22Rv1 (cell line): ENCODE data around the gene BBS7.

ENCODE experiments used
- H3K27ac ChIP-seq: fragments of 450-650 bp; 2 replicates; pipeline ENCODE4 v1.5.1; 2017
- ZFX ChIP-seq: fragments of 450-650 bp; IDR thresholded peaks from 2 replicates; pipeline ENCODE4 v1.6.1; 2017; ENCODE audit warnings: antibody characterized with exemption, borderline replicate concordance
- TF ChIP-seq, protein P1 (sequence below): fragments of 450-650 bp; IDR thresholded peaks from 2 replicates; pipeline ENCODE4 v1.5.1; 2017; ENCODE audit warnings: mild to moderate bottlenecking

BBS7 gene

GRCh38 chr4:121794505-121795188 lies 75.6 kb downstream of the BBS7 start:
- no peak for TF ChIP-seq ZFX
- TF ChIP-seq, protein P1, sequence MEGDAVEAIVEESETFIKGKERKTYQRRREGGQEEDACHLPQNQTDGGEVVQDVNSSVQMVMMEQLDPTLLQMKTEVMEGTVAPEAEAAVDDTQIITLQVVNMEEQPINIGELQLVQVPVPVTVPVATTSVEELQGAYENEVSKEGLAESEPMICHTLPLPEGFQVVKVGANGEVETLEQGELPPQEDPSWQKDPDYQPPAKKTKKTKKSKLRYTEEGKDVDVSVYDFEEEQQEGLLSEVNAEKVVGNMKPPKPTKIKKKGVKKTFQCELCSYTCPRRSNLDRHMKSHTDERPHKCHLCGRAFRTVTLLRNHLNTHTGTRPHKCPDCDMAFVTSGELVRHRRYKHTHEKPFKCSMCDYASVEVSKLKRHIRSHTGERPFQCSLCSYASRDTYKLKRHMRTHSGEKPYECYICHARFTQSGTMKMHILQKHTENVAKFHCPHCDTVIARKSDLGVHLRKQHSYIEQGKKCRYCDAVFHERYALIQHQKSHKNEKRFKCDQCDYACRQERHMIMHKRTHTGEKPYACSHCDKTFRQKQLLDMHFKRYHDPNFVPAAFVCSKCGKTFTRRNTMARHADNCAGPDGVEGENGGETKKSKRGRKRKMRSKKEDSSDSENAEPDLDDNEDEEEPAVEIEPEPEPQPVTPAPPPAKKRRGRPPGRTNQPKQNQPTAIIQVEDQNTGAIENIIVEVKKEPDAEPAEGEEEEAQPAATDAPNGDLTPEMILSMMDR = no peak
- H3K27ac ChIP-seq = no peak overlapping the region

DNA sequence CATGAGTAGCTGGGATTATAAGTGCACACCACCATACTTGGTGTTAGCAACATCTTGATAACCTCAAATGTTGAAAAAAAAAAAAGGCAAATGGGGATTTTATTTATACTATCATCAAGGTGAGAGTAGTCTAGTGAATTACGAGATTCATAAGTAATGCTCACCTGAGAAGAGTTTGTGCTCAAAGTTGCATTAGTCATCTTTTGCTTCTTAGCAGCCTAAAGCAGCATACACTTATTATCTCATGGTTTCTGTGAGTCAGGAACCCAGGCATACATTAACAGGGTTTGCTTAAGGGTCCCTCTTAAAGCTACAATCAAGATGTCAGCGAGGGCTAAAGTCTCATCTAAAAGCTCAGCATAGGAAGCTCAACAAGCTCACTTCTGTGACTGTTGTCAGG lies 77.3 kb downstream of the BBS7 start:
- no peak overlapping the region for H3K27ac ChIP-seq
- TF ChIP-seq, protein P1 = no peak
- TF ChIP-seq ZFX = no peak

DNA sequence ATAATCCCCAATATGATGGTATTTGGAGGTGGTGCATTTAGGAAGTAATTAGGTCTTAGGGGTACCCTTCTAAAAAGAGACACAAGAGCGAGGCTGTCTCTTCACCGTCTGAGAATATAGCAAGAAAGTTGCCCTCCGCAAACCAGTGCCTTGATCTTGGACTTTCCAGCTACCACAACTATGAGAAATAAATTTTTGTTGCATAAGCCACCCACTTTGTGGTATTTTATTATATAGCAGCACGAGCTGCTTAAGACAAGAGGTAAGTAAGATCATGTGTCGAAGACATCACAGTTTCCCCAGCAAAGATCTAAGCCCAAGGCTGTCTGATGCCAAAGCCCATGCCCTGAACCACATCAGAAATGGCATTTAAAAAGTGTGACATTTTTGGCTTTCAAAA lies 78.8 kb downstream of the BBS7 start:
- no peak overlapping the region for H3K27ac ChIP-seq
- TF ChIP-seq, protein P1 = no peak
- no peak for TF ChIP-seq ZFX

- no peak overlapping the region for H3K27ac ChIP-seq
- TF ChIP-seq, protein P1 = no peak
- TF ChIP-seq ZFX = no peak
These were observed 79.3 kb downstream of the BBS7 start for GRCh38 chr4:121790976-121791375.

GRCh38 chr4:121789960-121790829 lies 80.1 kb downstream of the BBS7 start:
- H3K27ac ChIP-seq = no peak overlapping the region
- TF ChIP-seq, protein P1 = no peak
- no peak for TF ChIP-seq ZFX

- no peak overlapping the region for H3K27ac ChIP-seq
- no peak for TF ChIP-seq ZFX
- TF ChIP-seq, protein P1 = no peak
These were observed 80.8 kb downstream of the BBS7 start for GRCh38 chr4:121789455-121789854.

- TF ChIP-seq, protein P1 = no peak
- no peak for TF ChIP-seq ZFX
- H3K27ac ChIP-seq = no peak overlapping the region
These were observed 81.4 kb downstream of the BBS7 start for GRCh38 chr4:121788896-121789295.
